Epithelial cell of esophagus (primary cell): Measurements from ENCODE around the gene FTO.
A peak's percentile ranks its signal among the peaks of the same experiment; 100 is the strongest.

Experiments used
- DNase-seq: peaks from one replicate; pipeline ENCODE4 v3.0.0; 2010; ENCODE audit warnings: low read depth
- H3K4me3 ChIP-seq: 2 replicates; pipeline ENCODE4 v1.5.1; 2011; ENCODE audit warnings: mild to moderate bottlenecking, low read length, control low read depth
- TF ChIP-seq, protein P1 (sequence below): IDR thresholded peaks from 2 replicates; pipeline ENCODE4 v1.5.1; 2011; ENCODE audit warnings: low read depth, mild to moderate bottlenecking, low read length, control low read depth, inconsistent platforms; ENCODE audit not compliant: insufficient read depth; ENCODE audit errors: missing control alignments

The FTO gene

DNA sequence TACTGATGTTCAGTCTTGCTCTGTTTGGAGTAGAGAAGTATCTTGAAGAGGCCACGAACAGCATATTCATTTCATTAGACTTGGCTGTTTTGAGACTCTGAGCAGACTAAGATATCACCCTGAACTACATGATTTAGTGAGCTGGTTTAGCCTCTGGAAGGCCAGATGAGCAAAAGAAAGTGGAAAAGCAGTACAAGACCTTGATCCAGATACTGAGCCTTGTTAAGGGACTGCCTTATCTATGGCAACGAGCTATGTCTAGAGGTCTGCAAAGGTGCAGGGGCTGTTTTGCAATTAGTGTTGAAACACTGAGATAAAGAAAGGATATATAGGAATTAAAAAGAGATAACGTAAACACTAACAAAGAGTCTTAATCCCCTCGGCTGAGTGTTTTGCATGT lies 351.2 kb downstream of the FTO start:
- DNase-seq, result no peak
- H3K4me3 ChIP-seq, result no peak overlapping the region
- TF ChIP-seq, protein P1, sequence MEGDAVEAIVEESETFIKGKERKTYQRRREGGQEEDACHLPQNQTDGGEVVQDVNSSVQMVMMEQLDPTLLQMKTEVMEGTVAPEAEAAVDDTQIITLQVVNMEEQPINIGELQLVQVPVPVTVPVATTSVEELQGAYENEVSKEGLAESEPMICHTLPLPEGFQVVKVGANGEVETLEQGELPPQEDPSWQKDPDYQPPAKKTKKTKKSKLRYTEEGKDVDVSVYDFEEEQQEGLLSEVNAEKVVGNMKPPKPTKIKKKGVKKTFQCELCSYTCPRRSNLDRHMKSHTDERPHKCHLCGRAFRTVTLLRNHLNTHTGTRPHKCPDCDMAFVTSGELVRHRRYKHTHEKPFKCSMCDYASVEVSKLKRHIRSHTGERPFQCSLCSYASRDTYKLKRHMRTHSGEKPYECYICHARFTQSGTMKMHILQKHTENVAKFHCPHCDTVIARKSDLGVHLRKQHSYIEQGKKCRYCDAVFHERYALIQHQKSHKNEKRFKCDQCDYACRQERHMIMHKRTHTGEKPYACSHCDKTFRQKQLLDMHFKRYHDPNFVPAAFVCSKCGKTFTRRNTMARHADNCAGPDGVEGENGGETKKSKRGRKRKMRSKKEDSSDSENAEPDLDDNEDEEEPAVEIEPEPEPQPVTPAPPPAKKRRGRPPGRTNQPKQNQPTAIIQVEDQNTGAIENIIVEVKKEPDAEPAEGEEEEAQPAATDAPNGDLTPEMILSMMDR, result no peak

DNA sequence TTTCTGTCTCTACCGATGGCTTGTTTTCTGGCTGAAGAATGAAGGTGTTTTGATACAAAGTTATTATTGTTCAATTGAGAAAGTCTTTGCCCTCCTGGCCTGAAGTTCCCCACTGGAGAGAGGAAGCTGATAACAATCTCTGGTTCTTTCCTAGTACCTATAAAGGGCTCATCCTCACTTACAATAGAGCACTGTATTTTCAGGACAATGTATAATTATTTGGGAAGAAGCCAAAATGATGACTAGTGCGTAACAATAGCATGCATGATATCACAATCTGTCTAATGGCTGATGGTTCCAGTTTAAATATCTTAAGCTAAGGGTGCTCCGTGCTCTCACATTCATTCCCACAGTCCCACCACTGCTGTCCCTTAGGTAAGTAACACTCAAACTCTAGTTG lies 351.9 kb downstream of the FTO start:
- DNase-seq, result peak; percentile 33

DNA sequence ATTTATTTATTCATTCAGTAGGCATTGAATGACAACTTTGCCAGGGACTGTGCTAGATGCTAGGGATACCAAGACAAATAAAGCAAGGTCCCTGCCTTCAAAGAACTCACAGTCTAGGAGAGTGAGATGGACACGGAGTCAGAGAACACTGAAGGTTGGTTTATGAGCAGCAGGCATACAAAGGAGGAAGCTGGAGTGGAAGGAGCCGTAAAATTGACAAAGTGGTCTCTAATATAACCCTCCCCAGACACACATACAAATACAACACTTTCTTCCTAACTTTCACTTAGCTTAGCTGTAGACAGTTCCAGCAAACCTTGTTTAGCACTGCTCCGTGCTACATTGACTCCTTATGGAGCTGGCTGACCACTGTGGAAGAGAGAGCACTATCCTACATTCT lies 353.0 kb downstream of the FTO start:
- no peak overlapping the region for H3K4me3 ChIP-seq
- TF ChIP-seq, protein P1, result no peak
- no peak for DNase-seq

More for the DNA sequence above, 351.9 kb downstream of the FTO start:
- no peak overlapping the region for H3K4me3 ChIP-seq
- TF ChIP-seq, protein P1, result no peak

DNA sequence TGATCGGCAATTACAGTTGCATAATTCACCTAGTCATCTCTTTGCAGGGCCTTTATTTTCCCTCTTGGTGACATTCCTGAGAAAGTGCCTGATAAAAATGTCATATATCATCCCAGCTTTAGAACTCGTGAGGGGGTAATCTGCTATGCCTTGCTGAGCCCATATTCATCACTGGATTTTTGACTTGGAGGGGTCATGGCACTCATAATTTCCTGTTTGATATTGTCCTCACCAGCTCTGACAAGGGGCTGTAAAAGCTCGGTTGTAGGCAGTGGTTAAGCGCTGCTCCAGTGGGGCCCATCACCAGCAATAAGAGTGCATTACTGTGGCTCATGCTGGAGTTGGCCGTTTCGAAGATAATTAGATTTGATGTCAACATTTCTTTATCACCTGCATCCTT lies 355.4 kb downstream of the FTO start:
- TF ChIP-seq, protein P1, result no peak
- no peak for DNase-seq
- H3K4me3 ChIP-seq, result no peak overlapping the region

DNA sequence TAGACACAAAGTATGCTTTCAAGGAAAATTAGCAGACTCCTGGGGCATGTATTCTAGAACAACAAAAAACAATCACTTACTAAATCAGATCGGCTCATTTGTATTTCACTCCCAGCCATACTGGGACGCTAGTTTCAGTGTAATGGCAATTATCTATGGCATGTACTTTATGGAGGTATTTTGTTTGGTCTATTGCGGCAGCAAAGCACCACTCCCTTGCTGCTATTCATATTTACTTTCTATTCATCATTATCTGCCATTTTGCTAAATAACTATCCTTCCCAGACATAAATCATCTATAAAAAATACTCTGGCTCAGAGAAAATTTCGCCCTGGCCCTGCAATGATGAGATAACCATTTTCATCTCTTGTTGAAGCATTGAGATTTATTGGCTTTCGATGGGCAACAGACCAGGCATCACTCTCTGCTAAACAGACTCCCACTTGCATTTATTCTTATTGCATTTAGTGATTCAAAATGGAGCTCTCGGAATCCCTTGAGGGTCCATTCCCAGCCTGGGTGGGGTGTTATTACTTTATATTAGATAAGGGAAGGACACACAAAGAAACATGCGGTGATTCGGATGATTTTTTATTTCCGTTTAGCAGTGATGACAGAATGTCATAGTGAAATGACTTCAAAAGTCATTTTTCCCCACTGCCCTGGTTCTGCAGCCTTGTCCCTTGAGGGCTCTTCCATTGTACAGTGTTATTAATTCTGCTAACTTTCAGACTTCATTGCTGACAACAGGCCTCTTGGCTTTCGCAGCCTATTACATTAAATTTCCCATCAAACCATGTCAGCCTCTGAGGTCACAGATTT lies 356.9 kb downstream of the FTO start:
- TF ChIP-seq, protein P1, result no peak
- DNase-seq, result no peak

DNA sequence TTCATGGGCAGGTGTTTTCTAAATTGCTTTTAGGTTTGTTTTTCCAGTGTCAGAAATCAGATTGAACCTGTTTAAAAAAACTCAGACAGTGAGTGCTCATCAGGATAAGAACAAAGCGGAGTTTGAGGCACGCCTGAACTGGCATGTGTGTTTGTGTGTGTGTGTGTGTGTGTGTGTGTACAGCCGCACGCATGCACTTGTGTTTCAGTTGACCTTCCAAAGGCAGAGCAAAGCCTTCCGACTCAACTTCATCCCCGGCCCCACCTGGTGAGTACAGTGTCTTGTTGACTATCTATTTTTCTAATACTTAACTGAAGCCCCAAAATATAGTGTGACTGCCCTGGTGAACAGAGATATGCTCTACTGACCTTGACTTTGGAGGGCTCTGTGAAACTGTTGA lies 357.5 kb downstream of the FTO start:
- no peak for DNase-seq
- TF ChIP-seq, protein P1, result no peak
- no peak overlapping the region for H3K4me3 ChIP-seq

More for the DNA sequence above, 356.9 kb downstream of the FTO start:
- H3K4me3 ChIP-seq, result no peak overlapping the region
